ENCODE measurements around the gene SCUBE1. TPM values are rescaled to one million over a fixed set of nuclear protein-coding genes. Genes with fewer than 3 reads are reported as not detected.

SCUBE1 gene
- total RNA-seq, 1 donor from 2014 or later: not detected

DNA sequence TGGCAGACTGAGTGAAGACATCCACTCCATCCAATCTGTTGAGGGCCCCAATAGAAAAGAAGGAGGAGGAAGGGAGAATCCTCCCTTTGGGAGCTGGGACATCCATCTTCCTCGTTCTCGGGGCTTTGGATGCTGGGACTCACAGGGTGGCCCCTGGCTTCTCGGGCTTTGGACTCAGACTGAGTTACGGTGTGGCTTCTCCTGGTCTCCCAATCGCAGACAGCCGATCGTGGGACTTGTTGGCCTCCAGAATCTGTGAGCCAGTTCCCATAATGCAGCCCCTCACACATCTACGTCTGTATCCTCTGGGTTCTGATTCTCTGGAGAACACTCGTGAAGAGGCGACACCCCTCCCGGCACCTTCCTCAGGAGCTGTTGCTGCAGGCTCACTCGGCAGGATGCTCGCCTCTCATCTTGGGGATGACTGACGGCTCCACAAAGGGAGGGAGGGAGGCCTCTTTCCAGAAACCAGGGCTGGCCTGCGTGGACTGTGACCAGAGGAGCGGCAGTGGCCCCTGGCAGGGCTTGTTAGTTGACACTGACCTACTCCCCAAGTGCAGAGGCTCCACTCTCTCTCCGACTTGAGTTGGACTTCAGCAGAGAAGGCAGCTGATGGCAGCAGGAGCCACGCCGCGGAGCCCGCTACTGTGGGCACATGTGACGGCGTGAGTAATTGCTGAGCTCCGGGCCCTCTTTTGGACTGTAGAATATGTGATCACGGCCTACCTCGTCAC is 141.5 kb downstream of the SCUBE1 start:
- H3K27me3 Mint-ChIP-seq: peaks cover 4% of the 10 kb centered on the region
- H3K36me3 Mint-ChIP-seq (ENCODE audit: low read depth): no peaks in the 10 kb centered on the region
- H3K27ac Mint-ChIP-seq: no peak overlapping the region
- H3K4me1 Mint-ChIP-seq: peaks cover 3% of the 10 kb centered on the region
- no peak overlapping the region for H3K4me3 Mint-ChIP-seq
- intact Hi-C loops (cut with micrococcal nuclease): no loop called here
- no peaks in the 10 kb centered on the region for H3K9me3 Mint-ChIP-seq
- no peak for DNase-seq

DNA sequence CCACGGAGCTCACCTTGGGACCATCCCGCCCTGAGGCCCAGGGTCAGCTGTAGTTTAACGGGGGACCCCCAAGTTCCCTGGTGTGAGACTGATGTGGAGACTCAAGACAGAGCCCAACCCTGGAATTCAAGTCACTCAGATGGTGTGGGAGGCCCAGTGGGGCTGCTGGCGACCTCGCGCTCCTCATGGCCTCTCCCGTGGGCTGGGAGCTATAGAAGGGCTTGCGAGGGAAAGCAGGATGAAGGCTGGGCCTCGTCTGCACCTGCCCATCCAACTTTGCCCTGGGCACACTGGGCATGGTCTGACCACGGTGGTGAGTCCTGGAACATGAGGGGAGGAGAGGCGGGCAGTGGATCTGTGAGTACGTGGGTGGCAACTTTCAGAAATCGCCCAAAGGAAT is 142.6 kb downstream of the SCUBE1 start:
- Mint-ChIP-seq H3K36me3 (ENCODE audit: low read depth) (no peaks in the 10 kb centered on the region), H3K4me1 (no peaks in the 10 kb centered on the region), H3K9me3 (no peaks in the 10 kb centered on the region), H3K27me3 (peaks cover 4% of the 10 kb centered on the region), H3K27ac (no peak overlapping the region), H3K4me3 (no peak overlapping the region)
- DNase-seq: no peak
- intact Hi-C loops (cut with micrococcal nuclease): no loop called here

DNA sequence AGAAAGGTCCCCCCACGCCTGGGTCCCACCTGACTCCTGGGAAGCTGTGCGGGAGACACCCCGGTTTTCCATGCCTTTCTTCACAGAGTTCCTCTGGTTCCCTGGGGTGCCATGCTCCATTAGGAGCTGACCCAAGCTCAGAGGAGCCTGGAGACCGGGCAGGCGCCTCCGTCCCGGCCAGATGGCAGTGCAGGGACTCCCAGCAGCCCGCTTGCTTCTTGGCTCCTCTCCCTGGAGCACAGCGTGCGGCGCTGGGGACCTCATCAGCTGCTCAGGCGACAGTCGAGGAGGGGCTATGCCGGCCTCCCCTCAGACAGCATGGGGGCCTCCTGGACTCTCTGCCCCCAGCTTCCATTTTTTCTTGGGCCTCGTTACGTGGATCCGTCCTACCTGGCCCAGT is 143.1 kb downstream of the SCUBE1 start:
- Mint-ChIP-seq H3K4me1 (no peaks in the 10 kb centered on the region), H3K9me3 (no peaks in the 10 kb centered on the region), H3K27me3 (peaks cover 4% of the 10 kb centered on the region), H3K4me3 (no peak overlapping the region), H3K36me3 (ENCODE audit: low read depth) (no peaks in the 10 kb centered on the region), H3K27ac (no peak overlapping the region)
- no peak for DNase-seq
- intact Hi-C loops (cut with micrococcal nuclease): no loop called here

DNA sequence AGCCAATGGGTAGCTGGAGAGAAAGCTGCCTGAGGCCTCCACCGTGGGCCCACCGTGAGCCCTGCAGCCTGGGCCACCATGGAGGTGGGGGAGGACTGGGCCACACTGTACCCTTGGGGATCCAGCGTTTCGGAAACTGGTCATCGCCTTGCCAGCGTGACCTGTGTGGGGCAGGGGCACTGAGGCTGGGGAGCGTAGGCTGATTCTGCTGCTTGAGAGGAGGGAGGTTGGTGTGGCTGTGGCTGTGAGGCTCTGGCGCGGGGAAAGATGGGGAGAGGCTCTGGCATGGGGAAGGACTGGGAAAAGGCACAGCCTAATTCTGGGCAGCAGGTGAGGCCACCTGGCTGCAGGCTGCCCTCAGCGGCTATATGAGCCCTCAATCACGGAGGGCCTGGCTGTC is 143.6 kb downstream of the SCUBE1 start:
- Mint-ChIP-seq H3K27me3 (peaks cover 7% of the 10 kb centered on the region), H3K9me3 (no peaks in the 10 kb centered on the region), H3K36me3 (ENCODE audit: low read depth) (no peaks in the 10 kb centered on the region), H3K4me3 (no peak overlapping the region), H3K4me1 (no peaks in the 10 kb centered on the region), H3K27ac (no peak overlapping the region)
- intact Hi-C loops (cut with micrococcal nuclease): no loop called here
- no peak for DNase-seq

DNA sequence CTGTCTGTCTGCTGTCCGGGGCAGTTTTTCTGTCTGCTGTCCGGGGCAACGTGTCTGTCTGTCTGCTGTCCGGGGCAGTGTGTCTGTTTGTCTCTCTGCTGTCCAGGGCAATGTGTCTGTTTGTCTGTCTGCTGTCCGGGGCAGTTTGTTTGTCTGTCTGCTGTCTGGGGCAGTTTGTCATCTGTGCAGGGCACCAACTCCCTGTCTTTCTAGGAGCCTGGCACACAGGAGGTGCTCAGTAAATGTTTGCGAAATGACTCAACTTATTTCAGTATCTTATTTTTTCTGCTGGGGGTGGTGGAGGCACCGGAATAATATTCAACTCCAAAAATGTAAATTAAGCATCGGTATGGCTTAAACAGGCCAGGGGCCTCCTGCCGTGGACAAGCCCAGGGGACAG is 144.2 kb downstream of the SCUBE1 start:
- Mint-ChIP-seq H3K27me3 (peaks cover 10% of the 10 kb centered on the region), H3K4me1 (no peaks in the 10 kb centered on the region), H3K9me3 (no peaks in the 10 kb centered on the region), H3K27ac (no peak overlapping the region), H3K36me3 (ENCODE audit: low read depth) (no peaks in the 10 kb centered on the region), H3K4me3 (no peak overlapping the region)
- intact Hi-C loops (cut with micrococcal nuclease): no loop called here
- DNase-seq: no peak

GRCh38 chr22:43198126-43198525 is 145.0 kb downstream of the SCUBE1 start:
- Mint-ChIP-seq H3K4me1 (no peaks in the 10 kb centered on the region), H3K27me3 (peaks cover 10% of the 10 kb centered on the region), H3K4me3 (no peak overlapping the region), H3K36me3 (ENCODE audit: low read depth) (no peaks in the 10 kb centered on the region), H3K27ac (no peak overlapping the region), H3K9me3 (no peaks in the 10 kb centered on the region)
- no peak for DNase-seq
- intact Hi-C loops (cut with micrococcal nuclease): no loop called here

GRCh38 chr22:43197271-43197941 is 145.8 kb downstream of the SCUBE1 start:
- H3K27me3 Mint-ChIP-seq: peaks cover 10% of the 10 kb centered on the region
- no peak overlapping the region for H3K27ac Mint-ChIP-seq
- no peaks in the 10 kb centered on the region for H3K36me3 Mint-ChIP-seq (ENCODE audit: low read depth)
- H3K9me3 Mint-ChIP-seq: no peaks in the 10 kb centered on the region
- DNase-seq: no peak
- intact Hi-C loops (cut with micrococcal nuclease): no loop called here
- no peak overlapping the region for H3K4me3 Mint-ChIP-seq
- H3K4me1 Mint-ChIP-seq: no peaks in the 10 kb centered on the region

DNA sequence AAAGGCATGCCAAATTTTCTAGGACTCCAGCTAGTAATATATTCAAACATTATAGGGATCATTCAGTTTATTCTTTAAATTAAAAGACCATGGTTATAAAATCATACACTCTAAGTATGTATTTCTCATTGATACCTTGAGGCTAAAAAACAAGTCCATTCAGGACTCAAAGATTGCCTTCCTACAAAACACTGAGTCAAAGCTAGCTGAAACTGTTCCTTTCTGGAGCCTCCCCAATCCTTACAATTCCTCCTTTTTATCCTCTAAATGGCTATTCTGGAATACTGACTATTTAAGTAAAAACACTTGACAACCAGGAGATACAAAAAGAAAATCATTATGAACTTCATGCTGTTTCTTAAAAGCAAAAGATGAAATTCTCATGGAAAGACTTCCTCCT is 151.3 kb downstream of the SCUBE1 start:
- Mint-ChIP-seq H3K4me3 (no peak overlapping the region), H3K27ac (no peak overlapping the region), H3K27me3 (peaks cover 14% of the 10 kb centered on the region), H3K9me3 (no peaks in the 10 kb centered on the region), H3K4me1 (peaks cover 9% of the 10 kb centered on the region), H3K36me3 (ENCODE audit: low read depth) (peaks cover 2% of the 10 kb centered on the region)
- no peak for DNase-seq
- intact Hi-C loops (cut with micrococcal nuclease): no loop called here

- Mint-ChIP-seq H3K4me1 (peaks cover 20% of the 10 kb centered on the region), H3K27ac (peak overlapping the region; percentile 71), H3K9me3 (no peaks in the 10 kb centered on the region), H3K27me3 (peaks cover 8% of the 10 kb centered on the region), H3K36me3 (ENCODE audit: low read depth) (peaks cover 11% of the 10 kb centered on the region), H3K4me3 (peak overlapping the region; percentile 65)
- DNase-seq: no peak
- intact Hi-C loops (cut with micrococcal nuclease): no loop called here
These were observed 154.2 kb downstream of the SCUBE1 start for GRCh38 chr22:43188829-43189545.

DNA sequence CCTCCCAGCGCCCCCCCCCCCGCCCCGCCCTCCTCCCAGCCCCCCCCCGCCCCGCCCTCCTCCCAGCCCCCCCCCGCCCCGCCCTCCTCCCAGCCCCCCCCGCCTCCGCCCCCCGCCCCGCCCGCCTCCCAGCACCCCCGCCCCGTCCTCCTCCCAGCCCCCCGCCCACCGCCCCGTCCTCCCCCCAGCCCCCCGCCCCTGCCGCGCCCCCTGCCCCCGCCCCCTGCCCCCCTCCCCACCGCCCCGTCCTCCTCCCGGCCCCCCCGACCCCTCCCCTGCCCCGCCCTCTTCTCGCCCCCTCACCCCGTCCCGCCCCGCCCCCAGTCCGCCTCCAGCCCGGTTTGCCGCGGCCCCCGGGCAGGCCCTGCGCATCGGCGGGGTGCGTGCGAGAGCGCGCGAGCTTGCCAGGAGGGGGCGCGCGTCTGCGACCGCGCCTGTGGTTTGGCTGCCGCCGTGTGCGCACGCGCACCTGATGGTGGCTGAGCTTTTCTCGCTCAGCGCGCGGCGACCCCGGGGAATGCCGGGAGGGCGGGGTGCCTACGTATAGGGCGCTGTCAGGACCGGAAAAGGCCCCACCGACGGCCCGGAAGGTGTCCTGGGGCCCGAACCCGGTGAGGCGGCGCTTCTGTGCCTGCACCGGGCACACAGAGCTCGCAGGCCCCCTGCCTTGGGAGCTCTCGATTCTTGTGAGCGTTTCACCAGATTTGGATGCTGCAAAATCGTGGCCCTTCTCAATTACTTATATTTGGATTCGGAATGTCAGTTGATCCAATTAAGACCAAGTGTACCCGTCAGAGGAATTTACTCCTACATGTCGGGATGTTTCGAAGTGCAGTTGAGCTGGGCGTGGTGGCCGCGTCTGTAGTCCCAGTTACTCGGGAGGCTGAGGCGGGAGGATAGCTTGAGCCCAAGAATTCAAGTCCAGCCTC is 155.7 kb downstream of the SCUBE1 start:
- peak; percentile 99 for DNase-seq
- peak overlapping the region; percentile 90 for H3K4me3 Mint-ChIP-seq
- peak overlapping the region; percentile 94 for H3K27ac Mint-ChIP-seq
- H3K36me3 Mint-ChIP-seq (ENCODE audit: low read depth): peaks cover 14% of the 10 kb centered on the region
- H3K9me3 Mint-ChIP-seq: no peaks in the 10 kb centered on the region
- H3K4me1 Mint-ChIP-seq: peaks cover 23% of the 10 kb centered on the region
- intact Hi-C loops (cut with micrococcal nuclease): loop anchor here (1.0 to 2.0 kb wide), 4 partner anchors 37 to 324 kb away; partner anchors contain the start of genes MCAT and TSPO
- H3K27me3 Mint-ChIP-seq: peaks cover 8% of the 10 kb centered on the region

DNA sequence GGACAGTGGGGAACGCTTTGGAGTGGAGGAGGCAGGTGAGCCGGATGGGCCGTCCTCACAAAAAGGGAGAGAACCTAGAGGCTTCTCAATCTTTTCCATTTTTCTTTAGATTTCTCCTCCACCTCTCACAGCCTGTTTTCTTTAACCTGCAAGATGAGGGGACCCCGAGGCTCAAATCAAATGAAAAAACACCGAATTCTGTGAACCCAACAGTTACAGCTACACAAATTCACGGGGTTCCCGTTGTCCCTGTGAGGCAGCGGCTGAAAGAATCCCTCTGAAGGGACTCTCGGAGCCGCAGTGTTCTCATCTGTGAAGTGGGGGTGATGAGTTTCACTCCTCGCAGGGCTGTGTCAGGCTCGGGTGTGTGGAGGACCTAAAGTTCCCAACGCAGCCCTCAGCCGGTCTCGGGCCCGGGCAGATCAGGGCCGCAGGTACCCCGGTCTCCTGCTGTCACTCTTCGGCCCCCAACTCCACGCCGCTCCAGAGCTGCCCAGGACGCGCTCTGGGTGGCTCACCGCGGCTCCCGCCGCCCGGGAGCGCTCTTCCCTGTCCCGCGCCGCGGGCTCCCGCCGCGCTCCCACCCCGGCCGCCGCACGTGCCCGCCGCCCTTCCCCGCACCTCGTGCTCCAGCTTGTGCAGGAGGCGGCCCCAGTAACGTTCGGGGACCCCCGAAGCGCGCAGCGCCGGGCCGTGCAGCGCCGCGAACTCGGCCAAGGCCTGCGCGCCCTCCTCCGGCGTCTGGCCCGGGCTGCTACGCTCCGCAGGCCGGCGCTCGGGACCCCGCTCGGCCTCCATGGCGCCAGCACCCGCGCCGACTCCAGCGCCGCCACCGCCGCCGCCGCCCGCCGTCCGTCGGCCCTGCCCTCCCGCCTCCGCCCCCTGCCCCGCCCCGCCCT is 156.7 kb downstream of the SCUBE1 start, which contains the start of gene TTLL12:
Gene TTLL12, minus strand, starts transcription at position 863 of the 899 bp plus-strand sequence. Its CDS starts 65 bp downstream, at position 798.
- Mint-ChIP-seq H3K36me3 (ENCODE audit: low read depth) (peaks cover 16% of the 10 kb centered on the region), H3K27me3 (peaks cover 3% of the 10 kb centered on the region), H3K4me1 (peaks cover 24% of the 10 kb centered on the region), H3K9me3 (no peaks in the 10 kb centered on the region), H3K4me3 (peak within 1 kb of the TSS; percentile 90), H3K27ac (peak within 1 kb of the TSS; percentile 94)
- intact Hi-C loops (cut with micrococcal nuclease): loop anchor here (1.0 to 2.0 kb wide), 4 partner anchors 36 to 323 kb away; partner anchors contain the start of genes MCAT and TSPO
- peak; percentile 89 for DNase-seq

DNA sequence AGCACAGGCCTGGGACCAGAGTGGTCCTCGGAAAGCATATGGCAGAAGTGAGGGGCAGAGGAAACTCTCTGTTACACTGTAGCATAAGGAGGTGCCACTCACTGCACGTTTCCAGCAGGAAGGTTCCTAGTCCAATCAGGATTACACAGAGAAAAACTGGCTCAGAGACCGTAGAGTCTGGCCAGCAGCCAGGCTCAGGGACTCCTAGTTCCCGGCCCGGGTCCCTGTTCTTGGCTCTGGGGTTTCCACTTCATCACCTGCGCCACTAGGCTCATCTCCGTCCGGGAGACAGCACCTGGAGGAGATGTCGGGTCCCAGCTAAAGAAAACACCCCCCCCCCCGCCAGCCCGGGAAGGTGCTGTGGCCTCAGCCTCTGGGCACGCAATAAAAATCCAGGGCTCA is 157.3 kb downstream of the SCUBE1 start:
- intact Hi-C loops (cut with micrococcal nuclease): loop anchor here (2.0 kb wide), 3 partner anchors 35 to 77 kb away; partner anchors contain the start of genes MCAT and TSPO
- peak overlapping the region; percentile 75 for H3K27ac Mint-ChIP-seq
- peaks cover 18% of the 10 kb centered on the region for H3K36me3 Mint-ChIP-seq (ENCODE audit: low read depth)
- H3K9me3 Mint-ChIP-seq: no peaks in the 10 kb centered on the region
- H3K27me3 Mint-ChIP-seq: no peaks in the 10 kb centered on the region
- peak overlapping the region; percentile 88 for H3K4me3 Mint-ChIP-seq
- no peak for DNase-seq
- peaks cover 24% of the 10 kb centered on the region for H3K4me1 Mint-ChIP-seq

Measured in activated CD4-positive, alpha-beta T cell treated with anti-CD3 and anti-CD28 coated beads, Interleukin-2, amount 10 ng/mL, durations not matched to agents 24 days and 14 days (primary cell).